SK-N-SH treated with all-trans-retinoic acid at 6 μM for 48 hours (cell line): ENCODE results near the gene DOLPP1.

Experiments used
- ATAC-seq: fragments of 200-7000 bp; cut with Tn5 transposase; 3 replicates; pipeline ENCODE4 v1.9.1; 2020; ENCODE audit warnings: mild to moderate bottlenecking, moderate library complexity
- ARNTL ChIP-seq: fragments of 450-650 bp; formaldehyde crosslinking; IDR thresholded peaks from 2 replicates; pipeline ENCODE4 v1.5.0; 2020; ENCODE audit warnings: low read depth, mild to moderate bottlenecking, moderate library complexity, borderline replicate concordance
- BACH2 ChIP-seq: fragments of 250-450 bp; sonication (Bioruptor Pico); IDR thresholded peaks from 2 replicates; pipeline ENCODE4 v1.9.0; 2021; ENCODE audit warnings: mild to moderate bottlenecking, borderline replicate concordance
- CSRNP3 ChIP-seq: fragments of 250-450 bp; sonication (Bioruptor Pico); IDR thresholded peaks from 2 replicates; pipeline ENCODE4 v1.5.1; 2021; ENCODE audit warnings: mild to moderate bottlenecking, moderate library complexity
- ESRRG ChIP-seq: fragments of 250-450 bp; sonication (Bioruptor Pico); IDR thresholded peaks from 2 replicates; pipeline ENCODE4 v1.6.1; 2021; ENCODE audit warnings: mild to moderate bottlenecking
- GLIS3 ChIP-seq: fragments of 250-450 bp; sonication (Bioruptor Pico); IDR thresholded peaks from 2 replicates; pipeline ENCODE4 v1.5.0; 2020; ENCODE audit warnings: mild to moderate bottlenecking, moderate library complexity
- ISL1 ChIP-seq: fragments of 250-450 bp; sonication (Bioruptor Pico); IDR thresholded peaks from 2 replicates; pipeline ENCODE4 v2.1.2; 2022; ENCODE audit warnings: mild to moderate bottlenecking, moderate library complexity
- OSR1 ChIP-seq: fragments of 250-450 bp; sonication (Bioruptor Pico); IDR thresholded peaks from 2 replicates; pipeline ENCODE4 v1.8.0; 2022; ENCODE audit warnings: moderate library complexity, mild to moderate bottlenecking, inconsistent platforms
- POU6F1 ChIP-seq: fragments of 250-450 bp; sonication (Bioruptor Pico); IDR thresholded peaks from 2 replicates; pipeline ENCODE4 v1.8.0; 2021; ENCODE audit warnings: low read depth, mild to moderate bottlenecking, moderate library complexity, borderline replicate concordance
- PPARA ChIP-seq: fragments of 250-450 bp; sonication (Bioruptor Pico); IDR thresholded peaks from 2 replicates; pipeline ENCODE4 v1.5.0; 2020; ENCODE audit warnings: mild to moderate bottlenecking, borderline replicate concordance
- RARB ChIP-seq: fragments of 250-450 bp; sonication (Bioruptor Pico); IDR thresholded peaks from 2 replicates; pipeline ENCODE4 v1.8.0; 2021; ENCODE audit warnings: mild to moderate bottlenecking, moderate library complexity
- SNAI2 ChIP-seq: fragments of 250-450 bp; sonication (Bioruptor Pico); IDR thresholded peaks from 2 replicates; pipeline ENCODE4 v1.5.0; 2020; ENCODE audit warnings: mild to moderate bottlenecking, moderate library complexity
- TCF4 ChIP-seq: fragments of 250-450 bp; sonication (Bioruptor Pico); IDR thresholded peaks from 2 replicates; pipeline ENCODE4 v1.8.0; 2021; ENCODE audit warnings: mild to moderate bottlenecking, moderate library complexity, borderline replicate concordance
- ZC3H10 ChIP-seq: fragments of 250-450 bp; sonication (Bioruptor Pico); IDR thresholded peaks from 2 replicates; pipeline ENCODE4 v1.5.1; 2021; ENCODE audit warnings: mild to moderate bottlenecking, moderate library complexity
- ZFP3 ChIP-seq: fragments of 250-450 bp; sonication (Bioruptor Pico); IDR thresholded peaks from 2 replicates; pipeline ENCODE4 v1.5.0; 2020; ENCODE audit warnings: mild to moderate bottlenecking, moderate library complexity
- ZFP30 ChIP-seq: fragments of 450-650 bp; formaldehyde crosslinking; IDR thresholded peaks from 2 replicates; pipeline ENCODE4 v1.5.0; 2022; ENCODE audit warnings: mild to moderate bottlenecking, moderate library complexity
- ZNF70 ChIP-seq: fragments of 450-650 bp; formaldehyde crosslinking; IDR thresholded peaks from 2 replicates; pipeline ENCODE4 v1.5.0; 2020; ENCODE audit warnings: mild to moderate bottlenecking, moderate library complexity
- TF ChIP-seq, protein P1 (sequence below): fragments of 250-450 bp; sonication (Bioruptor Pico); IDR thresholded peaks from 2 replicates; pipeline ENCODE4 v1.5.0; 2020; ENCODE audit warnings: mild to moderate bottlenecking, moderate library complexity
- TF ChIP-seq, protein P2 (sequence below): fragments of 250-450 bp; sonication (Bioruptor Pico); IDR thresholded peaks from 2 replicates; pipeline ENCODE4 v1.8.0; 2020; ENCODE audit warnings: mild to moderate bottlenecking, moderate library complexity, borderline replicate concordance

Gene DOLPP1

DNA sequence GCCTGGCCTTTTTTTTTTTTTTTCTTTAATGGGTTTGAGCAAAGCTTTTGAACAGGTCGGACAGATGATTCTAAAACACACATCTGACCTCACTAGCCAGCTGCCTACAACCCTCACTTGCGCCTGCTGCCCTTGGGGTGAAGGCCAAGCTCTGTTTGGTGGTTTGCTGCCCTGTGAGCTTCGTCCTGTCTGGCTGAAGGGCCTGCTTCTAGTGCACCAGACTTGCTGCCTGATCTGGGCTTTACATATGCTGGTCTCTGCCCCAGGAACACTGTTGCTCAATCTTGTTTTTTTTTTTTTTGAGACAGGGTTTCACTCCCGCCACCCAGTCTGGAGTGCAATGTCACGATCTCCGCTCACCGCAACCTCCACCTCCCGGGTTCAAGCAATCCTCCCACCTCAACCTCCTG, 16.4 kb upstream of the DOLPP1 start:
- TF ChIP-seq BACH2 (no peak), TCF4 (CRISPR knock-in tag) (no peak)
- no peak for ATAC-seq

- TF ChIP-seq PPARA (CRISPR knock-in tag) (no peak), ZFP3 (CRISPR knock-in tag) (no peak), ZC3H10 (CRISPR knock-in tag) (no peak), ZFP30 (CRISPR knock-in tag) (no peak), BACH2 (no peak), OSR1 (CRISPR knock-in tag) (no peak), RARB (no peak), CSRNP3 (no peak), SNAI2 (CRISPR knock-in tag) (no peak), ESRRG (CRISPR knock-in tag) (no peak), GLIS3 (CRISPR knock-in tag) (no peak)
- TF ChIP-seq, protein P1, sequence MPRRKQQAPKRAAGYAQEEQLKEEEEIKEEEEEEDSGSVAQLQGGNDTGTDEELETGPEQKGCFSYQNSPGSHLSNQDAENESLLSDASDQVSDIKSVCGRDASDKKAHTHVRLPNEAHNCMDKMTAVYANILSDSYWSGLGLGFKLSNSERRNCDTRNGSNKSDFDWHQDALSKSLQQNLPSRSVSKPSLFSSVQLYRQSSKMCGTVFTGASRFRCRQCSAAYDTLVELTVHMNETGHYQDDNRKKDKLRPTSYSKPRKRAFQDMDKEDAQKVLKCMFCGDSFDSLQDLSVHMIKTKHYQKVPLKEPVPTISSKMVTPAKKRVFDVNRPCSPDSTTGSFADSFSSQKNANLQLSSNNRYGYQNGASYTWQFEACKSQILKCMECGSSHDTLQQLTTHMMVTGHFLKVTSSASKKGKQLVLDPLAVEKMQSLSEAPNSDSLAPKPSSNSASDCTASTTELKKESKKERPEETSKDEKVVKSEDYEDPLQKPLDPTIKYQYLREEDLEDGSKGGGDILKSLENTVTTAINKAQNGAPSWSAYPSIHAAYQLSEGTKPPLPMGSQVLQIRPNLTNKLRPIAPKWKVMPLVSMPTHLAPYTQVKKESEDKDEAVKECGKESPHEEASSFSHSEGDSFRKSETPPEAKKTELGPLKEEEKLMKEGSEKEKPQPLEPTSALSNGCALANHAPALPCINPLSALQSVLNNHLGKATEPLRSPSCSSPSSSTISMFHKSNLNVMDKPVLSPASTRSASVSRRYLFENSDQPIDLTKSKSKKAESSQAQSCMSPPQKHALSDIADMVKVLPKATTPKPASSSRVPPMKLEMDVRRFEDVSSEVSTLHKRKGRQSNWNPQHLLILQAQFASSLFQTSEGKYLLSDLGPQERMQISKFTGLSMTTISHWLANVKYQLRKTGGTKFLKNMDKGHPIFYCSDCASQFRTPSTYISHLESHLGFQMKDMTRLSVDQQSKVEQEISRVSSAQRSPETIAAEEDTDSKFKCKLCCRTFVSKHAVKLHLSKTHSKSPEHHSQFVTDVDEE (CRISPR knock-in tag), result no peak
- TF ChIP-seq, protein P2, sequence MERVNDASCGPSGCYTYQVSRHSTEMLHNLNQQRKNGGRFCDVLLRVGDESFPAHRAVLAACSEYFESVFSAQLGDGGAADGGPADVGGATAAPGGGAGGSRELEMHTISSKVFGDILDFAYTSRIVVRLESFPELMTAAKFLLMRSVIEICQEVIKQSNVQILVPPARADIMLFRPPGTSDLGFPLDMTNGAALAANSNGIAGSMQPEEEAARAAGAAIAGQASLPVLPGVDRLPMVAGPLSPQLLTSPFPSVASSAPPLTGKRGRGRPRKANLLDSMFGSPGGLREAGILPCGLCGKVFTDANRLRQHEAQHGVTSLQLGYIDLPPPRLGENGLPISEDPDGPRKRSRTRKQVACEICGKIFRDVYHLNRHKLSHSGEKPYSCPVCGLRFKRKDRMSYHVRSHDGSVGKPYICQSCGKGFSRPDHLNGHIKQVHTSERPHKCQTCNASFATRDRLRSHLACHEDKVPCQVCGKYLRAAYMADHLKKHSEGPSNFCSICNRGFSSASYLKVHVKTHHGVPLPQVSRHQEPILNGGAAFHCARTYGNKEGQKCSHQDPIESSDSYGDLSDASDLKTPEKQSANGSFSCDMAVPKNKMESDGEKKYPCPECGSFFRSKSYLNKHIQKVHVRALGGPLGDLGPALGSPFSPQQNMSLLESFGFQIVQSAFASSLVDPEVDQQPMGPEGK (CRISPR knock-in tag), result no peak
- no peak for ATAC-seq
Observed at GRCh38 chr9:129068110-129068509, 12.8 kb upstream of the DOLPP1 start.

GRCh38 chr9:129068990-129069861, 11.7 kb upstream of the DOLPP1 start:
- peak; percentile 34 for ATAC-seq

More at GRCh38 chr9:129068990-129069861, 11.7 kb upstream of the DOLPP1 start:
- TF ChIP-seq POU6F1 (CRISPR knock-in tag) (no peak), ARNTL (no peak), GLIS3 (CRISPR knock-in tag) (no peak), ZFP30 (CRISPR knock-in tag) (no peak), BACH2 (no peak), ISL1 (CRISPR knock-in tag) (no peak), SNAI2 (CRISPR knock-in tag) (no peak), ZNF70 (no peak), CSRNP3 (no peak), ESRRG (CRISPR knock-in tag) (no peak)
- TF ChIP-seq, protein P2 (CRISPR knock-in tag), result no peak
- TF ChIP-seq, protein P1 (CRISPR knock-in tag), result no peak
- TF ChIP-seq, all 23 proteins: peak for 0
